Thymus (tissue), 11 donors: ENCODE measurements around the gene DTX2. TPM values are rescaled to one million over a fixed set of nuclear protein-coding genes. Genes with fewer than 3 reads are reported as not detected.
"Not testable (repeated sequence)": the region's sequence is repeated elsewhere in the genome, so short reads cannot be mapped to it uniquely, and the experiment has no call there.

Source experiments
- DNase-seq, 9 donors: peaks; one replicate each; pipeline ENCODE4 v3.0.0-alpha.2; 2013; ENCODE audit warnings: low spot score in 9 of 9, low read depth in 6 of 9, missing footprints in 1 of 9
- H3K27ac ChIP-seq, 2 donors: one replicate each; pipeline ENCODE4 v1.5.1; 2013; ENCODE audit warnings: control low read depth in 1 of 2, low read depth in 1 of 2, low read length in 1 of 2, mild to moderate bottlenecking in 1 of 2, moderate library complexity in 1 of 2
- H3K27me3 ChIP-seq, 2 donors: one replicate each; pipeline ENCODE4 v1.5.1; 2013; ENCODE audit warnings: low read length in 1 of 2; ENCODE audit not compliant: control insufficient read depth in 2 of 2, insufficient read depth in 1 of 2
- H3K36me3 ChIP-seq, 2 donors: one replicate each; pipeline ENCODE4 v1.5.1; 2013; ENCODE audit warnings: low read length in 1 of 2, mild to moderate bottlenecking in 1 of 2, moderate library complexity in 1 of 2; ENCODE audit not compliant: control insufficient read depth in 2 of 2, insufficient read depth in 2 of 2
- H3K4me1 ChIP-seq, 2 donors: one replicate each; pipeline ENCODE4 v1.5.1; 2013; ENCODE audit warnings: low read length in 2 of 2; ENCODE audit not compliant: control insufficient read depth in 2 of 2, insufficient read depth in 2 of 2
- H3K4me3 ChIP-seq, 2 donors: one replicate each; pipeline ENCODE4 v1.5.1; 2013; ENCODE audit warnings: low read length in 2 of 2, control low read depth in 1 of 2, mild to moderate bottlenecking in 1 of 2
- H3K9me3 ChIP-seq, 2 donors: one replicate each; pipeline ENCODE4 v1.5.1; 2013; ENCODE audit warnings: low read length in 1 of 2, mild to moderate bottlenecking in 1 of 2; ENCODE audit not compliant: control insufficient read depth in 2 of 2, insufficient read depth in 1 of 2
- WGBS: extraction: QIAGEN DNeasy Blood & Tissue Kit; methylation state at CpG from one replicate; pipeline ENCODE4 v1.1.7; 2013; 5-methylcytosine and 5-hydroxymethylcytosine counted together
- polyA plus RNA-seq: library from polyadenylated mRNA; stranded (reverse); fragments of 200-250 nt; gene quantifications from one replicate; pipeline ENCODE4 v1.2.3, GENCODE V29; 2013
- total RNA-seq: library from RNA; stranded (reverse); fragments of 120-200 nt; gene quantifications from one replicate; pipeline ENCODE4 v1.2.4, GENCODE V29; 2013
- donor health status: healthy.

Gene DTX2
- total and polyA plus RNA-seq, 2 donors: 7.9 to 50.3 TPM

DNA sequence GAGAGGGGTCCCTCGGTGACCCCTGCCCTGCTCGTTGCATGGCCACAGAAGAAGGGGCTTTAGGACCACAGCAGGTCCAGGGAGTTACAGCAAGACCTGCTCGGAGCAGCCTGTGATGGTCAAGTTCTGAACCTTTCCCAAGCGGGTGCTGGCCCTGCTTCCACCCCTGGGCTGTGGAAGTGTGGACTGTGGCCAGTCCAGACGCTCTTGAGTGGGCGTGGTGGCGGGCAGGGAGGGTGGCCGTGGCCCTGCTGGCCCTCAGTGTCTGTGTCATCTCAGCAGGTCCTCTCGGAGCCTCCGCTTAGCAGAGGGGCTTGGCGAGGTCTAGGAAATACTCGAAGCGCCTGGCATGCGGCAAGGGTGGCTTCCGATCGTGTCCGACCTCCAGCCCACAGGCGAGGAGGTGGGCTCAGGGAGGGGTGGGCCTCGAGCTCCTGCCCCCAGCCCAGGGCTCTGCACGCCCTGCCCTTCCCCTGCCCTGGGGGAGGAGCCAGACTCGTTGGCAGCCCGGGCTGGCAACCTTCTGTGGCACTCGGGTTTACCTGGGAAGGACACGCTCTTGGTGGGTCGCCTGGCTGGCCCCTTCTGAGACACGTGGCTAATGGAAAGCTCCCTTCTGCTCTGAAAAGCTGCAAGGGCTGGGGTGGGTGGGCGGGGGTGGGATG is 36.5 kb downstream of the DTX2 start:
- not testable (repeated sequence) for H3K27me3 ChIP-seq, H3K4me1 ChIP-seq, H3K27ac ChIP-seq, DNase-seq, H3K4me3 ChIP-seq, H3K9me3 ChIP-seq
- peaks cover 7 to 19% of the 10 kb centered on the region in 2 donors for H3K36me3 ChIP-seq
- 96% methylated on average over 13 of the region's 27 CpGs for WGBS

DNA sequence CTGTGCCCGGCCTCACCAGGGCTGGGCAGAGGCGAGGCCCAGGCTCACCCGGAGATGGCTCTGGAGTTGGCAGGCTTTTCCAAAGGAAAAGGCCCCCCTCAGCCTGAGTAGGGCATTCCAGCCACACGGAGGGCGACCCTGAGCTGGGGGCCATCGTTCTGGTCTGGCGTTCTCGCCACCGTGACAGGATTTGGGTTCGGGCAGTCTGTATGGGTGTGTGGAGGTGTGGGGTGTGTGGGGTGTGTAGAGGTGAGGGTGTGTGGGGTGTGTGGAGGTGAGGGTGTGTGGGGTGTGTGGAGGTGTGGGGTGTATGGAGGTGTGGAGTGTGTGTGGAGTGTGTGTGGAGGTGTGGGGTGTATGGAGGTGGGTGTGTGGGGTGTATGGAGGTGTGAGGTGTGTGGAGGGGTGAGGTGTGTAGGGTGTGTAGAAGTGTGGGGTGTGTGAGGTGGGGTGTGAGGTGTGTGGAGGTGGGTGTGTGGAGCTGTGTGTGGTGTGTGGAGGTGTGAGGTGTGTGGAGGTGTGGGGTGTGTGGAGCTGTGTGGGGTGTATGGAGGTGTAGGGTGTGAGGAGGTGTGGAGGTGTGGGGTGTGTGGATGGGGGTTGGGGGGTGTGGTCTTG is 37.2 kb downstream of the DTX2 start:
- not testable (repeated sequence) for H3K27me3 ChIP-seq, H3K4me3 ChIP-seq, H3K27ac ChIP-seq, H3K9me3 ChIP-seq, DNase-seq, H3K4me1 ChIP-seq
- WGBS: 96% methylated on average over 7 of the region's 10 CpGs
- peaks cover 8 to 19% of the 10 kb centered on the region in 2 donors for H3K36me3 ChIP-seq

DNA sequence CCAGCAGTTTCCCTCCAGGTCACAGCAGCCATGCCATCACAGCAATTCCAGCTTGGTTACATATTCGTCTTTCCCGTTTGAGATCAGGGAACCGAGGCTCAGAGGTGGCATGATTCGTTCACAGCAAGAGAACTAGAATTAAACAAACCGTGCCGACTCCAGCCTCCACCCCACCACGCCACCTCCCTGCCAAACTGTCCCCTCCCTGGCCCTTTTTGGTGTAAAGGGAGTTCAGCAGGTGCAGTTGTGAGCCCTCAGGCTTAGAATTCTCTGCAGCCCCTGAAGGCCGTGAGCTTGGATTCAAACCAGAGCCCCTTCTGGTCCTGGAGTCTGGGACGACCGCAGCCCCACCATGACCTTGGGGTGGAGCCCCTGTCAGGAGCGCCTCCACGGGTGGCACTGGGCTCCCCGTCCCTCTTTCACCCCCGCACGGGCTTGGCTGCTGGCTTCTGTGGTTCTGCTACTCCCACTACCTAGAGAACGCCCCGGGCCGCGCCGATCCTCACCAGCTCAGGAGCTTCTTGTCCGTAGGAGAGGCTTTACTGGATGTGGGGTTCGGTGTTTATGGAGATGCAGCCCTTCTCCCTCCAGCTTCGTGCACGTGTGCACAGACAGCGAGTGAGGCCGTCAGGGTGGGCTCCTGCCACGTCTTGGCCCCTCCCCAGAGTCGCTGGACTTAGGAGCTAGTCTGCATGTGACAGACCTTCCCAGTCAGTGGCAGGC is 37.9 kb downstream of the DTX2 start:
- WGBS: 86% methylated on average over 16 of the region's 28 CpGs
- H3K27ac ChIP-seq, DNase-seq, H3K9me3 ChIP-seq, H3K27me3 ChIP-seq, H3K4me1 ChIP-seq, H3K4me3 ChIP-seq: not testable (repeated sequence)
- H3K36me3 ChIP-seq: peaks cover 8 to 19% of the 10 kb centered on the region in 2 donors

DNA sequence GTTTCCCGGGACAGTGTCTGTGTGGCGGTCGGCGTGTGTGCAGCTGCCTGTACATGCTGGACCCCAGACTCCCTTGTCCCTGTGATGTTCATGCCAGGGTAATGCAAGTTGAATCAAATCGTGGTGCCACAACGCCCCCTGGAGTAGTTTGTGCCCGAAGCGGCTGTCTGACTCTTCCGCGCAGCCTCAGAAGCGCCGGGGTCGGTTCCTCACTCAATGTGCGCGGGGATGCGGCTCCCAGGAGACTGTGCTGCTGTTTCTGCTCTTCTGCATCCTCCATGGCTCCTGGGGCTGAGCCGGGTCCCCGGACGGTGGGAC is 38.4 kb downstream of the DTX2 start:
- H3K9me3 ChIP-seq, H3K4me1 ChIP-seq, H3K4me3 ChIP-seq, DNase-seq, H3K27me3 ChIP-seq, H3K27ac ChIP-seq: not testable (repeated sequence)
- peaks cover 8 to 24% of the 10 kb centered on the region in 2 donors for H3K36me3 ChIP-seq
- WGBS: 50% methylated on average over 8 of the region's 19 CpGs

DNA sequence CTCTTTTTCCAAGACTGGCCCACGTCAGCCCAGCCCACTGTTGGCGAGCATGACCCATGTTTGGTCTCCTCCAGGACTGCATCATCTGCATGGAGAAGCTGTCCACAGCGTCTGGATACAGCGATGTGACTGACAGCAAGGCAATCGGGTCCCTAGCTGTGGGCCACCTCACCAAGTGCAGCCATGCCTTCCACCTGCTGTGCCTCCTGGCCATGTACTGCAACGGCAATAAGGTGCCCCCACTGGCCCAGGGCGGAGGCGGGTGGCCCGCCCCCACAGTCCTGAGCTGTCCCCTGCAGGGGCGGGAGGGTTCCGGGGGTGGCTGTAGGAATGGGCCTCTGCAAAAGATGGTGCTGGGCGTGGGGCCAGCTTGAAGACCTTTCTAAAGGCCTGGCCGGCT is 40.7 kb downstream of the DTX2 start:
- not testable (repeated sequence) for H3K27me3 ChIP-seq, H3K4me3 ChIP-seq, H3K9me3 ChIP-seq, H3K27ac ChIP-seq, H3K4me1 ChIP-seq, DNase-seq
- WGBS: 94% methylated on average over 13 of the region's 13 CpGs
- peaks cover 22 to 37% of the 10 kb centered on the region in 2 donors for H3K36me3 ChIP-seq

- not testable (repeated sequence) for H3K27ac ChIP-seq, H3K4me1 ChIP-seq, H3K4me3 ChIP-seq, H3K9me3 ChIP-seq, H3K27me3 ChIP-seq, DNase-seq
- WGBS: 94% methylated on average over 16 of the region's 16 CpGs
- H3K36me3 ChIP-seq: peaks cover 22 to 37% of the 10 kb centered on the region in 2 donors
Measured at GRCh38 chr7:76502836-76503235, 41.3 kb downstream of the DTX2 start.

DNA sequence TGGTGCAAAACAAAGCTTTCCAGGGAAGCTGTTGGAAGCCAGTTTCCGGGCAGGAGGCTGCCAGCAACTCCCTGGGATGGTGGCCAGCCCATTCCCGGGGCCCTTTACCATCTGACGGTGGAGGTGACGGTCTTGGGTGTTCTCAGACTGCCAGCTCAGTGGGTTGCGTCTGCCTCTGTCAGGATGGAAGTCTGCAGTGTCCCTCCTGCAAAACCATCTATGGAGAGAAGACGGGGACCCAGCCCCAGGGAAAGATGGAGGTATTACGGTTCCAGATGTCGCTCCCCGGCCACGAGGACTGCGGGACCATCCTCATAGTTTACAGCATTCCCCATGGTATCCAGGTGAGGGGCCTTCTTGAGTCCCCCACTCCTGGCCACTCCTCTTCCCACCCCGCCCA is 41.7 kb downstream of the DTX2 start:
- H3K36me3 ChIP-seq: peaks cover 22 to 37% of the 10 kb centered on the region in 2 donors
- H3K4me1 ChIP-seq, DNase-seq, H3K4me3 ChIP-seq, H3K9me3 ChIP-seq, H3K27ac ChIP-seq, H3K27me3 ChIP-seq: not testable (repeated sequence)
- 97% methylated on average over 12 of the region's 12 CpGs for WGBS

DNA sequence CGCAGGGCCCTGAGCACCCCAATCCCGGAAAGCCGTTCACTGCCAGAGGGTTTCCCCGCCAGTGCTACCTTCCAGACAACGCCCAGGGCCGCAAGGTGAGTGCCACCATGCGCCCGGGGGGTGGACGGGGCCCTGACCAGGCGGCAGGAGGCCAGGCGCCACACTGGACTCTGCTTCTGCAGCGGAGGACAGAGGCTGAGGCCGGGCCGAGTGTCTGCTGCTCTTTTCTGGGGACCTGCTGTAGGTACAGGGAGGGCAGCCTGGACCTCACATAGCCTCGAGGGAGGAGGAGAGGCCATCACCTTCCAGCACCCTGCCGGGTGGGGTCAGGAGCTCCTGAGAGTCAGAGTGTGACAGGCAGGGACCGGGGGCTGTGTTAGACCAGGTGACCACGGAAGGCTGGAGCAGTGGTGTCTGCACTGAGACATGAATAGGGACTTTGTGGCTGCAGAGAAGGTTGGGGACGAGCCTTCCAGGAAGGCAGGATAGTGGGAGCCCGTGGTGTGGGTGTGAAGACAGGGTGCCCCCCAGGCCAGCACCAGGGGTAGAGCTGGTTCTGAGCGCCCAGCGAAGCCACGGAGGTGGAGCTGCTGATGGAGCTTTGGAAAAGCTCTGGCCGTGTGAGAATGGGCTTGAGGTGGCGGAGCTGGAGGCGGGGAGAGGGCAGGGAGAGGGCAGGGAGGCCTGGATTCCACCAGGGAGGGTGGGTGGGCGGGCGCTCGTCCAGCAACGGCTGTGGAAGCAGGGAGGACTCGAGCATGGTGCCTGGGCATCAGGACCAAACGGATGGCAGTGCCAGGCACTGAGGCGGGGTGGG is 43.0 kb downstream of the DTX2 start:
- H3K27me3 ChIP-seq, H3K4me3 ChIP-seq, DNase-seq, H3K9me3 ChIP-seq, H3K27ac ChIP-seq, H3K4me1 ChIP-seq: not testable (repeated sequence)
- WGBS: 95% methylated on average over 24 of the region's 33 CpGs
- peaks cover 22 to 37% of the 10 kb centered on the region in 2 donors for H3K36me3 ChIP-seq
